ENCODE results near the gene ABCC3. TPM values are rescaled to one million over a fixed set of nuclear protein-coding genes. Genes with fewer than 3 reads are reported as not detected.

Gene ABCC3
- total RNA-seq, 1 donor from 2014 or later = 52.8 TPM

GRCh38 chr17:50603340-50603739, 31.3 kb upstream of the ABCC3 start:
- no peak for DNase-seq (ENCODE audit: low spot score)

- no peak for DNase-seq (ENCODE audit: low spot score)
Measured at GRCh38 chr17:50604513-50604912, 30.2 kb upstream of the ABCC3 start.

GRCh38 chr17:50605429-50605828, 29.3 kb upstream of the ABCC3 start:
- DNase-seq (ENCODE audit: low spot score) = no peak

GRCh38 chr17:50607522-50608175, 27.0 kb upstream of the ABCC3 start:
- DNase-seq (ENCODE audit: low spot score) = no peak

- no peak for DNase-seq (ENCODE audit: low spot score)
Measured at GRCh38 chr17:50608700-50609379, 25.8 kb upstream of the ABCC3 start.

- no peak for DNase-seq (ENCODE audit: low spot score)
Measured at GRCh38 chr17:50609380-50610074, 25.2 kb upstream of the ABCC3 start.

- no peak for DNase-seq (ENCODE audit: low spot score)
Measured at GRCh38 chr17:50611634-50612033, 23.0 kb upstream of the ABCC3 start.

- no peak for DNase-seq (ENCODE audit: low spot score)
Measured at GRCh38 chr17:50612281-50612680, 22.4 kb upstream of the ABCC3 start.

GRCh38 chr17:50613007-50613992, 21.4 kb upstream of the ABCC3 start:
- no peak for DNase-seq (ENCODE audit: low spot score)

GRCh38 chr17:50614471-50615051, 20.1 kb upstream of the ABCC3 start:
- no peak for DNase-seq (ENCODE audit: low spot score)

- no peak for DNase-seq (ENCODE audit: low spot score)
Measured at GRCh38 chr17:50615828-50616227, 18.9 kb upstream of the ABCC3 start.

- no peak for DNase-seq (ENCODE audit: low spot score)
Measured at GRCh38 chr17:50618300-50618699, 16.4 kb upstream of the ABCC3 start.

GRCh38 chr17:50618941-50619340, 15.7 kb upstream of the ABCC3 start:
- no peak for DNase-seq (ENCODE audit: low spot score)

GRCh38 chr17:50619489-50619888, 15.2 kb upstream of the ABCC3 start:
- DNase-seq (ENCODE audit: low spot score) = no peak

- no peak for DNase-seq (ENCODE audit: low spot score)
Measured at GRCh38 chr17:50620237-50620636, 14.4 kb upstream of the ABCC3 start.

GRCh38 chr17:50620858-50621257, 13.8 kb upstream of the ABCC3 start:
- no peak for DNase-seq (ENCODE audit: low spot score)

GRCh38 chr17:50621574-50622031, 13.1 kb upstream of the ABCC3 start:
- no peak for DNase-seq (ENCODE audit: low spot score)

- no peak for DNase-seq (ENCODE audit: low spot score)
Measured at GRCh38 chr17:50624321-50624934, 10.3 kb upstream of the ABCC3 start.

- DNase-seq (ENCODE audit: low spot score) = no peak
Measured at GRCh38 chr17:50625032-50625871, 9.4 kb upstream of the ABCC3 start.

All from mesenteric fat pad (tissue), 1 donor.